ENCODE data around the gene TSC22D2.

TSC22D2 gene

GRCh38 chr3:150421256-150421655, 13.2 kb downstream of the TSC22D2 start:
- no peak for TF ChIP-seq CTCF (IDR thresholded peaks at IDR 0.05; ENCODE audit: low read depth, low read length, missing control alignments)
- DNase-seq (ENCODE audit: low read depth), result no peak
- H3K4me3 ChIP-seq (ENCODE audit: low read depth, low read length), result no peak overlapping the region

- no peak for DNase-seq (ENCODE audit: low read depth)
- H3K4me3 ChIP-seq (ENCODE audit: low read depth, low read length), result no peak overlapping the region
- no peak for TF ChIP-seq CTCF (IDR thresholded peaks at IDR 0.05; ENCODE audit: low read depth, low read length, missing control alignments)
These were observed 13.9 kb downstream of the TSC22D2 start for GRCh38 chr3:150421799-150422548.

GRCh38 chr3:150422907-150423306, 14.8 kb downstream of the TSC22D2 start:
- no peak overlapping the region for H3K4me3 ChIP-seq (ENCODE audit: low read depth, low read length)
- TF ChIP-seq CTCF (IDR thresholded peaks at IDR 0.05; ENCODE audit: low read depth, low read length, missing control alignments), result no peak
- DNase-seq (ENCODE audit: low read depth), result no peak

GRCh38 chr3:150423761-150424160, 15.7 kb downstream of the TSC22D2 start:
- no peak for DNase-seq (ENCODE audit: low read depth)
- TF ChIP-seq CTCF (IDR thresholded peaks at IDR 0.05; ENCODE audit: low read depth, low read length, missing control alignments), result no peak
- no peak overlapping the region for H3K4me3 ChIP-seq (ENCODE audit: low read depth, low read length)

GRCh38 chr3:150426292-150426691, 18.2 kb downstream of the TSC22D2 start:
- TF ChIP-seq CTCF (IDR thresholded peaks at IDR 0.05; ENCODE audit: low read depth, low read length, missing control alignments), result no peak
- no peak for DNase-seq (ENCODE audit: low read depth)
- H3K4me3 ChIP-seq (ENCODE audit: low read depth, low read length), result no peak overlapping the region

GRCh38 chr3:150428562-150428961, 20.5 kb downstream of the TSC22D2 start:
- DNase-seq (ENCODE audit: low read depth), result no peak
- H3K4me3 ChIP-seq (ENCODE audit: low read depth, low read length), result no peak overlapping the region
- TF ChIP-seq CTCF (IDR thresholded peaks at IDR 0.05; ENCODE audit: low read depth, low read length, missing control alignments), result no peak

Data from GM12864 (cell line).